ENCODE measurements around the gene BCL7C.

GRCh38 chr16:30866031-30866430 lies 27.8 kb downstream of the BCL7C start:
- TF ChIP-seq CTCF (IDR thresholded peaks at IDR 0.05) (no peak), POLR2A (IDR thresholded peaks at IDR 0.05) (no peak), EP300 (IDR thresholded peaks at IDR 0.05) (no peak), POLR2AphosphoS5 (IDR thresholded peaks at IDR 0.05) (no peak)

Data from stomach (tissue), 4 donors.